HG03175 (cell line): ENCODE measurements around the gene CARS1.

Experiments used
- ATAC-seq: cut with Tn5 transposase; IDR thresholded peaks from one replicate; pipeline ENCODE4 v1.9.1; 2021; ENCODE audit warnings: mild to moderate bottlenecking, moderate library complexity; ENCODE audit not compliant: unreplicated experiment

The CARS1 gene

DNA sequence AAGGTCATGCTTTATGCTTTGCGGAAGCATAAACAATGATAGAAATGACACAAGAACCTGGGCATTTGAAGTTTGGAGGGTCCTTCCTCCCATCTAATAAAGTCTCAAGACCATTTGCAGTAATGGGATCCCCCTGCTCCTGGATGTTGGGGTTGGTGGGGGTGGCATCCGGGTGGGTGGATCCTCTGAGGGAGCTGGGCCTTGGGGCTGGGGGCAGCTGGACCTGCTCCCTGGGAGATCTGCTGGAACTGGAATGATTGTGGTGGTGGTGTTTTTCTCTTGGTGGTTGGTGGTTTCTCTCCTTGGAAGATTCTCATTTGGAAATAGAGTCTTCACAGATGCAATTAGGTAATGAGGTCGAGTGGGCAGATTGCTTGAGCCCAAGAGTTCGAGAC is 62.9 kb downstream of the CARS1 start:
- no peak for ATAC-seq

DNA sequence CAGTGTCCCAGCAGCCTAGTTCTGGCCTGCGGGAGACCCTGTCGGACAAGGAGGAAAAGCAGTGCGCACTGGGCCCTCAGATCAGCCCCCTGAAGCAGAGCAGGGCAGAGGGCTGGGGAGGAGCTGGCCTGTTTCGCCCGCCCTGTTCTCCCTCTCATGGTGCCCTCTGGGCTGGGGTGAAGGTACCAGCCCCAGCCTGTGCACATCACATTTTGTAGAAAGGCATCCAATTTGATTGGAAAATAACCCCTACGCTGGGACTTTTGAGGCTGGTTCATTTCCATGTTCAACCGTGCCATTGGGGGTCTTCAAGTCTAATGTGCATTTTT is 64.3 kb downstream of the CARS1 start:
- no peak for ATAC-seq

DNA sequence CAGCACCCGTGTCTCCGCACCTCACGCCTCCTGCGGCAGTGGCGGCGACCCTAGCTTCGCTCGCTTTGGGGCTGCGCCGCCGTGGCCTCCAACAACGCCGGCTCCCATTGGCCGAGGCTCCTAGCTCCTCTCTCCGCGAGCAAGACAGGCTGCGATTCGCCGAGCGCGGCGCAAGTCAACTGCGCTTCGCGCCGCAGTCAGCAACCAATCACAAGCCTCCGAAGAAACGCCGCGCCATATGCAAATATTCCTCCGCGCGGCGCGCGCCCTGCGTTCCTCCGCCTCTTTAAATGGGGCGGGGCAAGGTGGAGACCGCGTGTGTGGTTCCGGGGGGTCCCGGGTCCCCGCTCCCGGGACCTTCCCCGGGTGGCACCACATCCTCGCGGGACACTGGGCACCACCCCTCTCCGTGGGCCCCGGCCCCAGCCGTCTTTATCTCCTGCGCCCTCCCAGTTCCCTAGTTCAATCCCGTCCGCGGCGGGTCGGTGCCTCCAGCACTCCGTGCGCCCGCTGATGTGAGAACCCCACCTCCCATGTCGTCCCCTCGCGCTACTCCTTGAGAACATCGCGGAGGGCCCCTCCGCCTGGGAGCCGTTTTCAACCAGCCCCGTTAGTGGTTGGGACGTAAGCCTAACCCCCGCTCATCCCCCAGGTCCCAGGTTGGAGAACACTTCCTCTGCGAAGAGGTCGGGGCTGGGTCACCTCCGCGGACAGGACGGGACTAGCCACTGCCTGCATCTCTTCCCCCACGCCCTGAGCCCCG is 64.8 kb downstream of the CARS1 start, which contains the start of gene NAP1L4:
Gene NAP1L4 (minus strand): TSS at position 96 of the 763 bp plus-strand sequence. CDS start 13,109 bp downstream, outside the sequence.
- ATAC-seq: peak; percentile 87

DNA sequence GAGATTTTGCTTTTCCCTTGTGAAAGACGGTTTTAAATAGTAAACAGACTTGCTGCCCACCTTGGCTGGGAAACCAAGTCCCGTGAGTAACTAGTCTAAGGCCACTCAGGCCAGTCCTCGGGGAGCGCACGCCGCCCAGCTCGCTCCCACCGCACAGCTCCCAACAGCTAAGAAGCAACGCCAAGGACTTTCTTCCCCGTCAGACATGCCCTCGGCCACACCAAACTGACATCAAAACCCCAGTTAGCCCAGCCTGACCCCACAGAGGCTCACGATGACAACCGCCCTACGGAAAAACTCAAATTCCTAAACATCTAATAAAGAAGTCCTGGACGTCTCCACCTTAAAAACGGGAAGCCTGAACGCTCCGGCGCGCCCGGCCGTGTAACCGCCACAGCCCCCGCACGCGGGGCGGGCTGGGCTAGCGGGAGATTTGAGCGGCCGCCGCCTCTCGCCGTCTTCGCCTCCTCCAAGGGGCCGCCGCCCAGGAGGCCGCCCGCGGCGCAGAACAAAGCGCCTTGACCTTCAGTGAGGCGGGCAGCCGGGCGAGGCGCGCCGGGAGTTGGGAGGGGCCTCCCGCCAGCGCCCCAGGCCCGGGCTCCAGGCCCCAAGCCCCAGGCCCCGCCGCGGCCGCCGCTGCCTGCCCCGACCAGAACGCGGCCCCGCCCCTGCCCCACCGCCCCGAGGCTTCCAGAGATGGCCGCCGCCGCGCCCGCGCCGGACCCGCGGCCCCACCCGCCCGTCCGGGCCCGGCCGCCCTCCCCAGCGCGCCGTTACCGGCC is 65.6 kb downstream of the CARS1 start:
- peak; percentile 42 for ATAC-seq

DNA sequence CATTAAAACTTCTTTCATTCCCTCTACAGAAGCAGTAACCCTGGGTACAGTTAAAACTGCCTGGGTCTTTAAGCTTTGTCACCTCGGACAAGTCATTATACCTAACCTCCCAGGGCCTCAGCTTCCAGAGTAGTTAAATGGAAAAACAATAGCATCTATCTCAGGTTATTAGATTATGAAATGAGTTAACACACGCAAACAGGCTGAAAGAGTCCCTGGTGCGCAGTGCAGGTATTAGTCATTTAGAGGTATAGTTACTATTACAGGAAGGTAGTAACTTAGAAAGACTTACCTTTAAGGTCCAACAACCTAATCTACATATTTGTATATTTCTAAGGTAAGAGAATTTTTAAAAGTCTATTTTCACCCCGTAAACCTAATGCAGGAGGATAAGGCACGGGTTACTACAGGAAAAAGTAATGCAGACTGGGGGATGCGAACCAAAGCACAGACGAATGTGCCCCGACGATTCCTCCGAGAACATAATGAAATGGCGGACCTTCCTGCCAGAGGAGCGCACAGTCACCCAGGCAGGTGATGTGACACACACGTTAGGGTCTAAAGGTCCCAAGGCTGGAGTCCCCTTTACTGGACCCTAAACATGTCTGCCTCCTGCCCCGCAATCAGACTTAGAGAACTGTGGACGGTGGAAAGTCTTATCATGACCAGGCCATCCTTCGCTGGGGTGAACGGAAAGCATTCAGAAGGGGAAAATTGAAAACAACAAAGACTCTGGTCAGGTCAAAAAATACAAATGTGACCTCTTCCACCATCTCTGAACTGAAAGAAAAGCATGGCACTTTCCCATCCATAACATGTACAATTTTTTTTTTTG is 66.4 kb downstream of the CARS1 start:
- no peak for ATAC-seq

DNA sequence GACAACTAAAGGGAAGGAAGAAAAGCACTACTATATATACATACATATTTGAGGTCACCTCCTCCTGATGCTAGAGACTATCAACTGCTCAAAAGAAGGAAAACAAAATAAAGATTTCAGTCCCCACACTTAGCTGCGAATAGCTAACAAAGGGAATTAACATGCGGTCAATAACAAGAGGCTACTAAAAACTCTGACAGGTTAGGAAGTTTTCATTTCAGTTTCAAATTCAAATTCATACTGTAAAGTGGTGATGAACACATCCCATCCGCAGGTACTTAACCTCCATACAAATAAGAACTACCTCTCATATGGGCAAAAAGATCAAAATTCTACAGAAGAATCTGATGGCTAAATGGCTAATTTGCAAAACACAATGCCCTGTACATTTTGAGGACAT is 67.7 kb downstream of the CARS1 start:
- no peak for ATAC-seq

DNA sequence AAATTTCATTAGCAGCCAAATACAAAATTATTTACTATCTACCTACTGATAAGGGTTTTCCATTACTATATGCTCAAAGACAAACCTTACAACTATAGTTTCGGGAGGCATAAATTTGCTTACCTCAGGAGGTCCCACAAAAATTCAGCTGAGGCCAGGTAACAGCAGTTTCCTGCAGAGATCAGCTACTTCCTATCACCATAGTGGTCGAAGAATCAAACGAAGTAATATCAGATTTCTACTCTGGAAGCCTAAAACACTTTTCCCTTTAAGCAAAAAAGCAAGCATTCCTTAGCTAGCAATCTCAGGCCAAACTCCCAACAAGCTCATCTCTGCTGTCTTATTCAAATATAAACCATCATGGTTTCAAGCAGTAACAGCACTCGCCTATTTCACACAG is 68.2 kb downstream of the CARS1 start:
- no peak for ATAC-seq

DNA sequence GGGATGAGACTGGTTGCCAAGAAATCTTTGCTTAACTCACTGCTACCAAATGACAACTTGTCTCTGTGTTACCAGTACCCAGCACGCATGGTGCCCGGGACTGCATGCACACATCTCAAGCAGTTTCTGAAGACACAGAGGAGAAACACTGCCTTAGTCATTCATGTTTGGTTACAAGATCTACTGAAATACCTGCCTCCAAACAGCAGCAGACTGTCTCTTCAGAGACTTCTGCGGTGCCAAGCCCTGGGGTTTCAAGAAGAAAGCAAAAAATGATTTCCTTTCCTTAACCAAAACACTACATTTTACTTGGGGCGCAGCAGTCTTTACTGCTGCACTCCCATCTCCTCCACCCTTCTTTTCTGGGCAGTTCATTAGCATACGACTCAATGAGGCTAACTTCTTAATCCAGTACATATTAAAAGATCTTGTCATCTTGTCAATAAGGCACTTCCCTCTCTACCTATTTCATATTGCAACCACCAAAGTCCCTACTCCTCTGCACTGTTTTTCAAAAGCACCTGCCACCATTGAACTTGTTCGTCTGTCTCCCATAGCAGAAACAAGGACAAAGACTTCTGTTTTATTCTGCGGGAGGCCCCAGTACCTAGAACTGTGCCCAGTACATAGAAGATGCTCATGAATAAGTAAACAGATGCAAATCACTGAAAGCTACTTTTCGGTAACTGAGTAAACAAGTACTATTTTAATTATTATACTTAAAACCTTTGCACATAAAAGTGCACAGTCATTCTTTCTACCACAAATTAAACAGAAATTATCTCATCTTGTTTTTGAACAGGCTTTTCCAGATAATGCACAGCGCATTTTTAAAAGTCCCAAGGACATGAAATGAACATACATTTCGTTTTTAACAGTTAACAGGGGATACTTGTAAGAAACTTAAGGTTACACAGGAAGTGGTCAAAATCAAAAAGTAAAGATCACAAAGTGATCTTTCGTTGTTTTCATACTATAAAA is 69.1 kb downstream of the CARS1 start:
- no peak for ATAC-seq

DNA sequence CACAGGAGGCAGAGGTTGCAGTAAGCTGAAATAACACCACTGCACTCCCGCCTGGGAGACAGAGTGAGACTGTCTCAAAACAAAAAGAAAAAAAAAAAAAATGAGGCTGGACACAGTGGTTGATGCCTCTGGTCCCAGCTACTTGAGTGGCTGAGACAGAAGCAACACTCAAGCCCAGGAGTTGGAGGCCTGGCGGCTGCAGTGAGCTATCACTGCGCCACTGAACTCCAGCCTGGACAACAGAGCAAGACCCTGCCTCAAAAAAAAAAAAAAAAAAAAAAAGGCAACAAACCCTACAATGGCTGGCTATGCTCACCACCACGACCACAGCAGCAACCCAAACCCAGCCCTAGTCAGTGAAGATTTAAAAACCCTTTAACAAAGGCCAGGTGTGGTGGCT is 73.3 kb downstream of the CARS1 start:
- no peak for ATAC-seq

DNA sequence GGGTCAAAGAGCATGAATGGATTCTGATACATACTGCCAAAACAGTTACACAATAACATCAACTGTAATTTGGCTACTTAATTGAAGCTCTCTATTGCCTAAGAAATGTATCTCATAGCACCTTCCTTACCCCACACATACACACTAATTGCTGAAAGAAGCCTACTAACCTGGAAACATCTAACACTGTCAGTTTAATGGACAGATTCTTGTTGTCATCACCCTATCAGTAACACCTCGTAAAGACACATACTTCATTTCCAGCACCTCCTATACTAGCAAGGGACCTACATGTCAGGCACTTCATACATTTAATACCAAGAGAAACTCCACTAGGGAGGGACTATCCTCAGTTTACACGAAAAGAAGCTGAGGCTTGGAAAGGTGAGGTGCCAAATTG is 75.0 kb downstream of the CARS1 start:
- no peak for ATAC-seq

DNA sequence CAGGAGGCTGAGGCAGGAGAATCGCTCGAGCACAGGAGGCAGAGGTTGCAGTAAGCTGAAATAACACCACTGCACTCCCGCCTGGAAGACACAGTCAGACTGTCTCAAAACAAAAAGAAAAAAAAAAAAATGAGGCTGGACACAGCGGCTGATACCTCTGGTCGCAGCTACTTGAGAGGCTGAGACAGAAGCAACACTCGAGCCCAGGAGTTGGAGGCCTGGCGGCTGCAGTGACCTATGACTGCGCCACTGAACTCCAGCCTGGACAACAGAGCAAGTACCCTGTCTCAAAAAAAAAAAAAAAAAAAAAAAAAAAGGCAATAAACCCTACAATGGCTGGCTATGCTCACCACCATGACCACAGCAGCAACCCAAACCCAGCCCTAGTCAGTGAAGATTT is 76.1 kb downstream of the CARS1 start:
- no peak for ATAC-seq

DNA sequence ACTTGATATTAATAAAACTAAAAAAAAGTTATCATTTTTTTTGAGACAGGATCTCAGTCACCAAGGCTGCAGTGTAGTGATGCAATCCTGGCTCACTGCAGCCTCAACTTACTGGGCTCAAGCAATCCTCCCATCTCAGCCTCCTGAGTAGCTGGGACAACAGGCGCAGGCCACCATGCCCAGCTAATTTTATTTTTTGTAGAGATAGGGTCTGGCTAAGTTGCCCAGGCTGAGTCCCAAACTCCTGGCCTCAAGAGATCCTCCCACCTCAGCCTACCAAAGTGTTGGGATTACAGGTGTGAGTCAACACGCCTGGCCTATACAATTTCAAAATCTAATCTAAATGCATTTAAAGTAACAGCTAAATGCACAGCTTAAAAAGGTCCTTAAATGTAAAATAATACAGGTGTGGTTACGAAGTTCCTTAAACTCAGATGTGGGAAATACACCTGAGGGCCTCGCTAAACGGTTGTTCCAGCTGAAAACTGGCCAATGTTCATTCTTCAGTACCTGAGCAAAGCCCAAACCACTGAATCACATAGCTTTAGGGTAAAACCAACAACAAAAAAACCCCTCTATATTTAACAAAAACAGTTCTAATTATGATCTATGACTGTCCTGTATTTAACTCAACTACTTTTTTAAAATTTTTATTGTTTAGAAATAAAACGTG is 76.9 kb downstream of the CARS1 start:
- no peak for ATAC-seq

DNA sequence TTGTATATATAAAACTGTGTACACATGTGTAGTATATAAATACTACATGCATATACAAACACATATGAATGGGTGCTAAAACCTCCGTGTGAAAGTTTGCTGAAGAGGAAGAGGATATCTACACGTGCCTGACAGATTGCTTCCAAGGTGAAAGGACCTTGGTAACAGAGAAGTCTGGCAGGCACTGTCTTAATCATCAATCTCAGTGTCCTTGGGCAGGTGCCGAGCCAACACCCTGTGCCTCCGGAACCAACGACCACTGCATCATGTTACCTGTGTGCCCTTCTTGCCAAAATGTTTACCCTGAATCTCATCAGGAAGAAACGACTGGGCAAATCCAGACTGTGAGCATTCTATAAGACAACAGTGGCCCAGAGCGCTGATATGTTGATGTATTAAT is 80.1 kb downstream of the CARS1 start:
- ATAC-seq: no peak

DNA sequence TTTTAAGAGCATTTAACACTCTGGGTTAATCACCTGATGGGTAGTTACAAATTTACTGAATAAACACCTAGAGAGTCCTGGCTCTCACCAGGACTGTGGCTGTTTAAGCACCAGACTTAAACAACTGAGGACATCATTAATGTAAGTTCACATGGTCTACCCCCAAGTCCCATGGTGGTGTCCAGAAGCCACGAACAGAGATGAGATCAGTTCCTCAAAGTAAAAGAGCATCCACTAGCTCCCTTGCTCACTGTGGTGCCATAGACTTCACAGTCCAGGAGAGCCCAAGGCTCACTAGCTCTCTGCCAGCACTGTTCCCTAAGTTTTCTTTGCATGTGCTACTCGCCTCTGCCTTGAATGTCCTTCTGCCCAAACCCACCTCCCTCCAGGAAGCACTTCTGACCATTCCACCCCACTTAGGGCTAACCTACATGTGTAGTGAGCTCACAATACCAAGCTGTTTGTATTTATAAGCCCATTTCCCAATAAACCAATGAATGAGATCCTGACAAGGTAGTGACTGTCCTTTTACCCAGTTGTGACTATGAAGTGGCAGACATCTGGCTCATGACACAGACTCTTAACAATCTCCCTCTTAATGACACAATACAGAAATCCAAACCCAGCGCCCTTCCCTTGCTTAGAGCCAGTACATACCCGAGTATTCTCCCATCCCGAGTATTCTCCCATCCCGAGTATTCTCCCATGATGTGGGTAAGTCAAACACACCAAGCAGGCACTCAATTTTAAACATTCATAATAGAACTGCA is 80.7 kb downstream of the CARS1 start:
- ATAC-seq: no peak

DNA sequence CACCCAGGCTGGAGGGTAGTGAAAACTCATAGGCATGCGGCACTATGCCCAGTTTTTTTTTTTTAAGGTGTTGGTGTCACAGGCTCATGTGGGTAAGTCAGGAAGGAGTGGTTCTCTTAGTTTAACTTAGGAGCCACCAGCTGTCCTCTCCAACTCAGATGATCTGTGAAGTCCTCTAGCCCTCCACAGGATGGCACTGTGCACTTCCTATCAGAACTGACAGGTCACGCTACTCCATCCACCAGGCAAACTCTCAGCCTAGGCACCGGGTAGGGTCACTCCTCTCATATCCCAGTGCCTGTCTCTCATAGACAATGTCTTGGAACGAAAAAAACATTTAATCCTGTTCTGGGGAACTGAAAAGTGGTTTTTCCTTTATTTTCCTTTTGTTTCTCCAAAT is 81.6 kb downstream of the CARS1 start:
- ATAC-seq: no peak

DNA sequence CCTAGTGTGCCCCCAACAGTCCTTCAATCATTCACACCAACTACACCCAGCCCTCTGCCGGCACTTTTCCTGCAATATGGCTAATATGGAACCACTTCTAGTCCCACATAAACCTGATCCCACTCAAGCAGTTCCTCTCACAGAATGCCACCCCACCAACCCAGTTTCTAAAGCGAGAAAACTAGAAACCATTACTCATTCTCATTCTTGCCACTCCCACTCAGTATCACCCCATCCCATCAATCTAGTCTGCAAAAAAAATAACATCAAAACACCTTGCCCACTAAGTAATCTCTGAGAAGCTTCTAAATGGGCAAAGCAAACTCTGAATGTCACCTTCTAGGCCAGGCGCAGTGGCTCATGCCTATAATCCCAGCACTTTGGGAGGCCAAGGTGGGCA is 83.0 kb downstream of the CARS1 start:
- no peak for ATAC-seq

DNA sequence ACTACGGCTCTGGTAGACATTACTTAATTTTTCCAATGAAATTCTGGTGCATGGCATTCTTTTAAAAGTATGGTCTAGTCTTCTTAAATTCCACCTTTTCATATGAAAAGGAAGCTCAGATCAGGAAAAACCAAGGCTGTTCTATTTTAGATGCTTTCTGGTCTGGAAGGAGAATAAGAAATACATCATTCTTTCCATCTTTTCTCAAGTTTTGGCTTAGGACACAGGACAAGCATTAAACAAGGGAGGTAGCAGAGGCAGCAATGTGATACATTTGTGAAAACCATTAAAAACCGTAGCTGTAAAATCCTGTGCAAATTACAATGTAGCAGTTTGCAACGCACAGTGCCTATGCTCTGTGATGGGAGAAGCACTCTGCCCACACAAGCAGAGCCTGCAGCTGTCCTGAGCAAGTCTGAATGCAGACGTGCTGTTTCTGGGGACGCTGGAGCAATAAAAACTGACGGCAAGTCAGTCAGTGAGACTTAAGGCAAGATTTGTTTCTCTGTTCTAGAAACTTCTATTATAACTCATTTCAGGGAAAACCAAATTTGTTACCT is 88.8 kb downstream of the CARS1 start:
- ATAC-seq: no peak

DNA sequence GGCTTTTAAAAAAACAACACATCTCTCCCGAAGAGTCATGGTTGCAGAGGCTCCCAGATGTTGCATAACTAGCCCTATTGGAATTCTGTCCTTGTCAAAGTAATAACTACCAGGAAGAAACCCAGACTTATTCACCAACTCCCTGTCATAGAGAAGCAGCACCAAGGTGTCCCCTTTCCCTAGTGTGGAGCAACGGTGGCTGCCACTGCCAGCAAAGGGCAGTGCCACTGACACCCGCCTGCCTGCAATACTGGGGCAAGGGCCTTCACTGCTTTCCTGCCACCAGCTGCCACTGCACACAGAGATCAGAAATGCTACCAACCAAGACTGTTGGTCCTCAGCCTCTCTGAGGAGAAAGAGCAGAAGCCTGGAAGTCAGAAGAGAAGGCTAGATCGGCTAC is 92.4 kb downstream of the CARS1 start:
- ATAC-seq: no peak

DNA sequence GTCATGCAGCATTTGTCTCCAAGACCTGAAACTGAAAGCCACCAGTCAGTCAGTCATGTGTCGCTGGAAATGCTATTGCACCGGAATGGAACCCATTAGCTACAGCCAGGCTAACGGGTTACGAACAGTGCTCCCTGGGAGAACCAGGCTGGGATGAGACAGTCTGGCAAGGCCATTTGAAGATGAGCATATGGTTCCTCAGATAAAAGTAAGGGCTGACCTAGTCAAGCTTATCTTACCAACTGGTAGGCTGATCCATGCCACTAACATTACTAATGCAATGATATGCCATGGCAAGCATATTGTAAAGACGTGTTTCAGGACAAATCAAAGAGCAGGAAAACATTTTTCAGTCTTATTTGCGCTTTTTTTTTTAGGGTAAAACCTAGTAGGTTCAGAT is 93.5 kb downstream of the CARS1 start:
- no peak for ATAC-seq
